Measurements from ENCODE around the gene IL17C.
A peak's percentile ranks its signal among the peaks of the same experiment; 100 is the strongest.

IL17C gene

GRCh38 chr16:88645455-88645854, 7.1 kb downstream of the IL17C start:
- DNase-seq (ENCODE audit: low read depth) = no peak

- DNase-seq (ENCODE audit: low read depth) = no peak
These were observed 7.6 kb downstream of the IL17C start for GRCh38 chr16:88645941-88646340.

GRCh38 chr16:88646345-88647034, 8.1 kb downstream of the IL17C start:
- DNase-seq (ENCODE audit: low read depth) = no peak

GRCh38 chr16:88647178-88648070, 9.1 kb downstream of the IL17C start:
- no peak for DNase-seq (ENCODE audit: low read depth)

- DNase-seq (ENCODE audit: low read depth) = no peak
These were observed 11.0 kb downstream of the IL17C start for GRCh38 chr16:88649195-88649923.

- DNase-seq (ENCODE audit: low read depth) = no peak
These were observed 11.8 kb downstream of the IL17C start for GRCh38 chr16:88649924-88650748.

GRCh38 chr16:88650749-88651275, 12.4 kb downstream of the IL17C start, which contains the start of gene CYBA:
Gene CYBA, minus strand, starts transcription at chr16:88651053. Its CDS starts 40 bp downstream, at chr16:88651013.
- DNase-seq (ENCODE audit: low read depth) = peak; percentile 91

- DNase-seq (ENCODE audit: low read depth) = peak; percentile 76
These were observed 13.1 kb downstream of the IL17C start for GRCh38 chr16:88651276-88651988.

GRCh38 chr16:88651989-88652761, 13.8 kb downstream of the IL17C start:
- no peak for DNase-seq (ENCODE audit: low read depth)

- DNase-seq (ENCODE audit: low read depth) = no peak
These were observed 14.3 kb downstream of the IL17C start for GRCh38 chr16:88652762-88653063.

GRCh38 chr16:88653101-88653500, 14.7 kb downstream of the IL17C start:
- DNase-seq (ENCODE audit: low read depth) = no peak

GRCh38 chr16:88653596-88654362, 15.4 kb downstream of the IL17C start:
- no peak for DNase-seq (ENCODE audit: low read depth)

- no peak for DNase-seq (ENCODE audit: low read depth)
These were observed 16.1 kb downstream of the IL17C start for GRCh38 chr16:88654363-88655052.

GRCh38 chr16:88655053-88655732, 16.8 kb downstream of the IL17C start:
- DNase-seq (ENCODE audit: low read depth) = no peak

GRCh38 chr16:88655733-88656281, 17.4 kb downstream of the IL17C start:
- DNase-seq (ENCODE audit: low read depth) = no peak

GRCh38 chr16:88656291-88656980, 18.1 kb downstream of the IL17C start:
- no peak for DNase-seq (ENCODE audit: low read depth)

GRCh38 chr16:88657371-88657770, 19.0 kb downstream of the IL17C start:
- DNase-seq (ENCODE audit: low read depth) = no peak
